Measurements from ENCODE around the gene MBD3.

DNA sequence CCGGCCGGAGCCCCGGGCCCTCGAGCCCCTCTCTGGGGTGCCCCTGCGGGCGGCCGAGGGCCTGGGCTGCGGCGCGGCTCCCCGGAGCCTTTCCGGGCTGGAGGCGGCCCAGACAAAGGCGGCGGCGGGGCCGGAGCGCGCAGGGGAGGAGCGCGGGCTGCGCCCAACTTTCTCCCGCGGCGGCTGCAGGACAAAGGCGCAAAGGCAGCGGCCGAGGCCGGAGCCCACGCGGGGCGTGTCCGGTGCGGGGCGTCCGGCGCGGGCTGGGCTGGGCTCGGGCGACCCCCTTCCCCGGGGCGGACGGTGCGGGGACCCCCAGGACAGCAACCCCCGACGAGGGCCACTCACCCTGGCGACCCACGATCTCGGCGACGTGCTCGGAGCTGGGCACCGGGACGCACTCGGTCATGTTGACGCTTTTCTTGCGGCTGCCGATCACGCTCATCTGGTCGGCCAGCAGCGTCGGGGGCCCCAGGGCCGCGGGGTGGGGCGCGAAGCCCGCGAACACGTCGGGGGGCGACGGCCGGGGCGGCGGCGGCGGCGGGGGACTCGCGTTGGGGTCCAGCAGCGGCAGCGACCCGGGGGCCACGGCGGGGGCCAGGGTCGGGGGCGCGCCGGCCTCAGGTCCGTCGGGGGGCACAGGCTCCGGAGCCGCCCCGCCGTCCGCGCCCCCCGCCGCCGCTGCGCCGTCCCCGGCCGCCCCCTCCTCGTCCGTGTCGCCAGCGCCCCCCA is 25.4 kb downstream of the MBD3 start:
- TF ChIP-seq, protein P1, sequence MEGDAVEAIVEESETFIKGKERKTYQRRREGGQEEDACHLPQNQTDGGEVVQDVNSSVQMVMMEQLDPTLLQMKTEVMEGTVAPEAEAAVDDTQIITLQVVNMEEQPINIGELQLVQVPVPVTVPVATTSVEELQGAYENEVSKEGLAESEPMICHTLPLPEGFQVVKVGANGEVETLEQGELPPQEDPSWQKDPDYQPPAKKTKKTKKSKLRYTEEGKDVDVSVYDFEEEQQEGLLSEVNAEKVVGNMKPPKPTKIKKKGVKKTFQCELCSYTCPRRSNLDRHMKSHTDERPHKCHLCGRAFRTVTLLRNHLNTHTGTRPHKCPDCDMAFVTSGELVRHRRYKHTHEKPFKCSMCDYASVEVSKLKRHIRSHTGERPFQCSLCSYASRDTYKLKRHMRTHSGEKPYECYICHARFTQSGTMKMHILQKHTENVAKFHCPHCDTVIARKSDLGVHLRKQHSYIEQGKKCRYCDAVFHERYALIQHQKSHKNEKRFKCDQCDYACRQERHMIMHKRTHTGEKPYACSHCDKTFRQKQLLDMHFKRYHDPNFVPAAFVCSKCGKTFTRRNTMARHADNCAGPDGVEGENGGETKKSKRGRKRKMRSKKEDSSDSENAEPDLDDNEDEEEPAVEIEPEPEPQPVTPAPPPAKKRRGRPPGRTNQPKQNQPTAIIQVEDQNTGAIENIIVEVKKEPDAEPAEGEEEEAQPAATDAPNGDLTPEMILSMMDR (optimal IDR thresholded peaks at IDR 0.05 in 1 of 3, IDR thresholded peaks at IDR 0.05 in 1 of 3, conservative IDR thresholded peaks at IDR 0.05 in 1 of 3; ENCODE audit: extremely low read depth in 1 of 3, insufficient read depth in 2 of 3, low read length in 3 of 3): no peak
- TF ChIP-seq EZH2 (IDR thresholded peaks at IDR 0.05; ENCODE audit: low read length): no peak
